GM10266 (cell line): ENCODE results near the gene ZNF683.

Experiments
- DNase-seq: peaks from one replicate; pipeline ENCODE4 v3.0.0; 2012; ENCODE audit errors: extremely low spot score
- CTCF ChIP-seq: IDR thresholded peaks from 2 replicates; pipeline ENCODE4 v1.5.1; 2012; ENCODE audit warnings: mild to moderate bottlenecking, low read depth; ENCODE audit not compliant: control insufficient read depth, insufficient read depth; ENCODE audit errors: missing control alignments

Gene ZNF683

GRCh38 chr1:26345718-26346117 is 26.8 kb downstream of the ZNF683 start:
- no peak for TF ChIP-seq CTCF
- no peak for DNase-seq

DNA sequence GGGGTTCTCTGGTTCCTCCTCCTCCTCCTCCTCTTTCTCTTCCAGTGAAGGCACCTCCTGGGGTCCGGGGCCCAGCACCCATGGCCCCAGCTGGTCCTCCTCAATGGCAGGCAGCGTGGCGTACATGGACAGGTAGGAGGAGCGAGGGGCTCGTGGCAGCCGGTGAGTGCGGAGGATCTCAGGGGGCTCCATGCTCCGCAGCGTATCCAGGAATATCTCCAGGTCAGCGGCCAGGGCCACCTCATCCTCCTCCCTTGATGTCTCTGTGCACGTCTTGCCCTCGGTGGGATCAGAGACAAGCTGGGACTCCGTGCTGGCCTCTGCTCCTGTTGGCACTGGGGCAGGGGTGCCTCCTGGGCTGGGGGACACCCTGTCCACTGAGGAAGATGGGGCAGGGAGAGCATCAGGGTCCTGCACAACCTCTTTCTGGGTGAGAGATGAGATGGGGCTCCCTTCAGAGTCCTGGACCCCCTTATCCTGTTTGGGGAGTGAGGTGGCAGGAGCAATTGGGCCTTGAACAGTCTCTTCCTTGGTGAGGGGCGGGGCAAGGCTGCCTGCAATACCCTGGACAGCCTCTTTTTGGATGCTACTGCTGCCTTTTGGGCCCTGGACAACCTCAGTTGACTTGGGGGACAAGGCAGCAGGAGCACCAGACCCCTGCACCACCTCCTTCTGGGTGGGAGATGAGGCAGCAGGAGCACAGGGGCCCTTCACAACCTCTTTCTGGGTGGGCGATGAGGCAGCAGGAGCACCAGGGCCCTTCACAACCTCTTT is 28.2 kb downstream of the ZNF683 start:
- TF ChIP-seq CTCF, result no peak

GRCh38 chr1:26340047-26340481 is 32.5 kb downstream of the ZNF683 start:
- DNase-seq, result no peak
- no peak for TF ChIP-seq CTCF

More for the DNA sequence above, 28.2 kb downstream of the ZNF683 start:
- DNase-seq, result no peak

DNA sequence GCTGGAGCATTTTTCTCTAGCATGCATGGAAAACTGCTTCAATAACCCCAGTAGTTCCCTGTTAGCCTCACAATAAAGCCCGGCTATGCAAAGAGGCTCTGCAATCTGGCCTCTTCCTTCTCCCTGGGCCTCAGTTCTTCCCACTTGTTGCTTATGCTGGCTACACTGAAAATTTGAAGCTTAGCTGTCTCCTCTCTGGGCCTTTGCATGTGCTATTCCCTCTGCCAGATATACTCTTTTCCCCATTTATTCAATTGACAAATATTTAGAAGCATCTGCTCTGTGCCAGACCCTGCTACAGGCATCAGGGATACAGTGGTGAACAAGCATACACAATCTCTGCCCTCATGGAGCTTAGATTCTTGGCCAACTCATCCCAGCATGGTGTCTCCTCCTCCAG is 33.9 kb downstream of the ZNF683 start:
- DNase-seq, result no peak
- TF ChIP-seq CTCF, result no peak

- DNase-seq, result no peak
- no peak for TF ChIP-seq CTCF
Measured at GRCh38 chr1:26337625-26338024, 34.9 kb downstream of the ZNF683 start.

- no peak for TF ChIP-seq CTCF
Measured at GRCh38 chr1:26337206-26337535, 35.4 kb downstream of the ZNF683 start.

DNA sequence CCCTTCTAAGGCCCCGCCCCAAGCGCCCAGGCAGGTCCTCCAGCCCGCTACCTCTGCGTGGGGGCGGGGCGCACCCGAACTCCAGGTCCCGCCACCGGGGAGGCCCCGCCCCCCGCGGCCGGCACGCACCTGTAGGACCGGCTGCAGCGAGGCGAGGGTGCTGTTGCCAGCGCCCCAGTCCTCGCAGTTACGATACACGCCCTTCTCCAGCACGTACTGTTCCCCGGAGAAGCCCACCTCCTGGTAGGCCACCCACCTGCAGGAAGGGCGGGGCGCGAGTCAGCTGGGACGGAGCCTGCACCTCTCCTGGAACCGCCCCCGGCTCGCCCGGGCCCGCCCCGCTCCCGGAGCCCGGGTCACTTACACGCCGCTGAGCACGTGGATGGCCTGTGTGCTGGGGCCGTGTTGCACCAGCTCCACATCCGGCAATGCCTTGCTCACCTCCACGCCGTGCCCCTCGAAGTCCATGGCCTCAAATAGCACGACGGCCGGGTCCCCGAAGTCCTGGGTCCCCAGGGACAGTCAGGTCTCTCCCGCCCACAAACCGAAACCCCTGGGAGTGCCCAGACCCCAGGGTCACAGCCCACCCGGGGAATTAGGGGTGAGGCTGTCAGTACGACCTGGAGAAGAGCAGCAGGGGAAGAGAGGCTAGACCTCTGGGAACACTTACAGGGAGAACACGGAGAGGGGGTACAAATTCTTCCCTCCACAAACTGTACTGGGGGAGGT is 35.9 kb downstream of the ZNF683 start:
- no peak for TF ChIP-seq CTCF
- peak; percentile 80 for DNase-seq

More at GRCh38 chr1:26337206-26337535, 35.4 kb downstream of the ZNF683 start:
- no peak for DNase-seq
